ENCODE measurements around the gene GMIP.

DNA sequence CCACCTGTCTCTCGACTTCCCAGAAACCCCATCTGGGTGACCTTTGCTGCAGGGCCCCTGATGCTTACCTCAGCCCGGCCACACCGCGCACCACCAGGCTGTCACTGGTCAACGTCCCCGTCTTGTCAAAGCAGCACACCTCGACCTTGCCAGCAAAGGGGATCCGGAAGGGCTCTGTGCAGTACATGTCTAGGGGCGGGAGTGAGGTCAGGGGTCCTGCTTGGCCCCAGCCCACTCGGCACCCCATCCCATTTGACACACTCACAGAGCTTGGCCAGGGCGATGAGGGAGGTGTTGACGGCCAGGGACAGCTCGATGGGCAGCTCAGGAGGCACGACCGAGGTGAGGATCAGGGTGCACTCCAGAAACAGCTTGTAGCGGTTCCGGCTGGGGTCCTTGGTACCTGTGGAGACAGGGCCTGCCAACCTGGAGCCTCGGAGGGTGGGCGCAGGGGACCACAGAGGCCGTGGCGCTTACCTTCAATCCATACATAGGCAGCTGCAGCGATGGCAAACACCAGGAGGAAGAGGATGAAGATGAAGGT lies 11.7 kb upstream of the GMIP start:
- TF ChIP-seq, protein P1, sequence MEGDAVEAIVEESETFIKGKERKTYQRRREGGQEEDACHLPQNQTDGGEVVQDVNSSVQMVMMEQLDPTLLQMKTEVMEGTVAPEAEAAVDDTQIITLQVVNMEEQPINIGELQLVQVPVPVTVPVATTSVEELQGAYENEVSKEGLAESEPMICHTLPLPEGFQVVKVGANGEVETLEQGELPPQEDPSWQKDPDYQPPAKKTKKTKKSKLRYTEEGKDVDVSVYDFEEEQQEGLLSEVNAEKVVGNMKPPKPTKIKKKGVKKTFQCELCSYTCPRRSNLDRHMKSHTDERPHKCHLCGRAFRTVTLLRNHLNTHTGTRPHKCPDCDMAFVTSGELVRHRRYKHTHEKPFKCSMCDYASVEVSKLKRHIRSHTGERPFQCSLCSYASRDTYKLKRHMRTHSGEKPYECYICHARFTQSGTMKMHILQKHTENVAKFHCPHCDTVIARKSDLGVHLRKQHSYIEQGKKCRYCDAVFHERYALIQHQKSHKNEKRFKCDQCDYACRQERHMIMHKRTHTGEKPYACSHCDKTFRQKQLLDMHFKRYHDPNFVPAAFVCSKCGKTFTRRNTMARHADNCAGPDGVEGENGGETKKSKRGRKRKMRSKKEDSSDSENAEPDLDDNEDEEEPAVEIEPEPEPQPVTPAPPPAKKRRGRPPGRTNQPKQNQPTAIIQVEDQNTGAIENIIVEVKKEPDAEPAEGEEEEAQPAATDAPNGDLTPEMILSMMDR (IDR thresholded peaks at IDR 0.05) = no peak
- TF ChIP-seq POLR2A (IDR thresholded peaks at IDR 0.05) = no peak

Data from testis (tissue), 2 donors.